Activated gamma-delta T cell treated with anti-CD3 and anti-CD28 coated beads, Interleukin-2, amount 50 U/mL, for 16 hours (primary cell): ENCODE measurements around the gene CHST1.

ENCODE experiments used
- DNase-seq: peaks from one replicate; pipeline ENCODE4 v3.0.0-alpha.2; 2020; ENCODE audit warnings: low read depth

Gene CHST1

GRCh38 chr11:45665206-45665932, at the start of gene CHST1:
Gene CHST1, minus strand, starts transcription at chr11:45665622. Its CDS starts 14,699 bp downstream, at chr11:45650923.
- no peak for DNase-seq

- DNase-seq = no peak
Measured at GRCh38 chr11:45713573-45713972, 48.2 kb upstream of the CHST1 start.

GRCh38 chr11:45710561-45710960, 45.1 kb upstream of the CHST1 start:
- no peak for DNase-seq

- DNase-seq = no peak
Measured at GRCh38 chr11:45708887-45709663, 43.7 kb upstream of the CHST1 start.

- DNase-seq = no peak
Measured at GRCh38 chr11:45704635-45705034, 39.2 kb upstream of the CHST1 start.

- no peak for DNase-seq
Measured at GRCh38 chr11:45704133-45704532, 38.7 kb upstream of the CHST1 start.

GRCh38 chr11:45702511-45702910, 37.1 kb upstream of the CHST1 start:
- no peak for DNase-seq

- no peak for DNase-seq
Measured at GRCh38 chr11:45698777-45699497, 33.5 kb upstream of the CHST1 start.

- DNase-seq = no peak
Measured at GRCh38 chr11:45692808-45693453, 27.5 kb upstream of the CHST1 start.

- no peak for DNase-seq
Measured at GRCh38 chr11:45688472-45689033, 23.1 kb upstream of the CHST1 start.

- no peak for DNase-seq
Measured at GRCh38 chr11:45687836-45688235, 22.4 kb upstream of the CHST1 start.

GRCh38 chr11:45685964-45686537, 20.6 kb upstream of the CHST1 start:
- no peak for DNase-seq

GRCh38 chr11:45684440-45684839, 19.0 kb upstream of the CHST1 start:
- no peak for DNase-seq

- no peak for DNase-seq
Measured at GRCh38 chr11:45683271-45684058, 18.0 kb upstream of the CHST1 start.

- no peak for DNase-seq
Measured at GRCh38 chr11:45679806-45680205, 14.4 kb upstream of the CHST1 start.

- no peak for DNase-seq
Measured at GRCh38 chr11:45678976-45679375, 13.6 kb upstream of the CHST1 start.

- DNase-seq = no peak
Measured at GRCh38 chr11:45677770-45678512, 12.5 kb upstream of the CHST1 start.

GRCh38 chr11:45676522-45677095, 11.2 kb upstream of the CHST1 start:
- DNase-seq = no peak

- DNase-seq = no peak
Measured at GRCh38 chr11:45675646-45676045, 10.2 kb upstream of the CHST1 start.
